Parathyroid adenoma (tissue), 2 donors: ENCODE data around the gene DNASE1L1.

ENCODE experiments used
- H2AFZ ChIP-seq: fragments of 300-600 bp; sonication (generic); one replicate; pipeline ENCODE4 v1.7.0; 2017; ENCODE audit warnings: antibody characterized with exemption, mild to moderate bottlenecking
- H3K27ac ChIP-seq: fragments of 300-600 bp; sonication (generic); one replicate; pipeline ENCODE4 v1.7.0; 2017
- H3K27me3 ChIP-seq: fragments of 300-600 bp; sonication (generic); one replicate; pipeline ENCODE4 v1.7.0; 2017; ENCODE audit warnings: low read length; ENCODE audit not compliant: control insufficient read depth, insufficient read depth
- H3K36me3 ChIP-seq: fragments of 300-600 bp; sonication (generic); one replicate; pipeline ENCODE4 v1.7.0; 2017; ENCODE audit warnings: low read length; ENCODE audit not compliant: control insufficient read depth, insufficient read depth
- H3K4me1 ChIP-seq: fragments of 300-600 bp; sonication (generic); one replicate; pipeline ENCODE4 v1.7.0; 2017; ENCODE audit warnings: control low read depth
- H3K4me2 ChIP-seq: fragments of 300-600 bp; sonication (generic); one replicate; pipeline ENCODE4 v1.7.0; 2017; ENCODE audit warnings: low read length
- H3K4me3 ChIP-seq: fragments of 300-600 bp; sonication (generic); one replicate; pipeline ENCODE4 v1.7.0; 2017; ENCODE audit warnings: low read depth, low read length
- H3K79me2 ChIP-seq: fragments of 300-600 bp; sonication (generic); one replicate; pipeline ENCODE4 v1.7.0; 2017; ENCODE audit warnings: control low read depth
- H3K9ac ChIP-seq: fragments of 300-600 bp; sonication (generic); one replicate; pipeline ENCODE4 v1.7.0; 2017; ENCODE audit warnings: mild to moderate bottlenecking
- H3K9me3 ChIP-seq: fragments of 300-600 bp; sonication (generic); one replicate; pipeline ENCODE4 v1.7.0; 2017; ENCODE audit warnings: low read length; ENCODE audit not compliant: control insufficient read depth
- CTCF ChIP-seq: fragments of 300-600 bp; sonication (generic); IDR thresholded peaks from one replicate; pipeline ENCODE4 v1.7.0; 2017; ENCODE audit warnings: antibody characterized with exemption, mild to moderate bottlenecking
- donor health status: primary hyperparathyroidism.

The DNASE1L1 gene

GRCh38 chrX:154433605-154434004 lies 24.6 kb upstream of the DNASE1L1 start:
- Histone ChIP-seq H3K36me3 (no peaks in the 10 kb centered on the region), H3K9ac (no peak overlapping the region), H3K79me2 (peaks cover 8% of the 10 kb centered on the region), H3K9me3 (no peaks in the 10 kb centered on the region), H3K4me1 (peaks cover 4% of the 10 kb centered on the region), H3K4me2 (no peak overlapping the region), H3K4me3 (no peak overlapping the region), H3K27me3 (no peaks in the 10 kb centered on the region), H2AFZ (no peak overlapping the region), H3K27ac (no peak overlapping the region)
- no peak for TF ChIP-seq CTCF

DNA sequence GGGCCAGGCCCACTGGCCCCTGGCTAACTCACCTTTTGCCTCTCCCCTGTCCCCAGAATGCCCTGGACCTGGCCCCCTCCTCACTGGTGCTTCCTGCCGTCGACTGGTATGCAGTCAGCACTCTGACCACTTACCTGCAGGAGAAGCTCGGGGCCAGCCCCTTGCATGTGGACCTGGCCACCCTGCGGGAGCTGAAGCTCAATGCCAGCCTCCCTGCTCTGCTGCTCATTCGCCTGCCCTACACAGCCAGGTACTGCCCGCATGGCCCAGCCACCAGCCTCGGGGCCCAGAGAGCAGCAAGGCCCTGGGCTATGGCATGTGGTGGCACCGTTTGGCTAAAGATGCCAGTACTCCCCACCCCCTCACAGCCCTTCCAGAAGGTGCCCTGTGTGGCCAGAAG lies 23.2 kb upstream of the DNASE1L1 start:
- H3K4me1 ChIP-seq = peaks cover 4% of the 10 kb centered on the region
- H3K27ac ChIP-seq = no peak overlapping the region
- no peak for TF ChIP-seq CTCF

GRCh38 chrX:154431341-154431740 lies 22.3 kb upstream of the DNASE1L1 start:
- Histone ChIP-seq H3K36me3 (no peaks in the 10 kb centered on the region), H3K79me2 (peaks cover 2% of the 10 kb centered on the region), H3K27ac (no peak overlapping the region), H3K4me2 (no peak overlapping the region), H3K4me1 (peaks cover 4% of the 10 kb centered on the region), H2AFZ (no peak overlapping the region), H3K9ac (no peak overlapping the region), H3K4me3 (no peak overlapping the region), H3K9me3 (no peaks in the 10 kb centered on the region), H3K27me3 (no peaks in the 10 kb centered on the region)
- no peak for TF ChIP-seq CTCF

More for the DNA sequence above, 23.2 kb upstream of the DNASE1L1 start:
- Histone ChIP-seq H2AFZ (no peak overlapping the region), H3K9ac (no peak overlapping the region), H3K4me3 (no peak overlapping the region), H3K79me2 (peaks cover 2% of the 10 kb centered on the region), H3K9me3 (no peaks in the 10 kb centered on the region), H3K27me3 (no peaks in the 10 kb centered on the region), H3K36me3 (no peaks in the 10 kb centered on the region), H3K4me2 (no peak overlapping the region)

DNA sequence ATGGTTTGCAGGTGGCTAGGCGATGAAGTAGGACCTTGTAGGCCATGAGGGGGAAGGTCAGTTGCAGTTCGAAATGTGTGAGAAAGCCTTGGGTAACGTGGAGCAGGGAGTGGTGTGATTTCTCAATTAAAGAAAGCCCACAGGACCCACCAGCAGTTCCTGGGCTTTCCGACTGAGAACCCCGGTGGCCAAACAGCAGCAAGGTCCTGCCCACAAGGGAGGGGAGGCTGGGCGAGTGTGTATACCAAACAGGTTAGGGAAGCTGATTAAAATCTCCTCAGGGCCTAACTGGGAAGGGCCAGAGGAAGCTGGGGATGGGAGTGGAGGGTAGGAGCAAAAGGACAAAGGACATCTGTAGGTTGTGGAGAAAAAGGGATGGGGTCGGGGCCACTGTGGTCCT lies 21.9 kb upstream of the DNASE1L1 start:
- peak overlapping the region; percentile 35 for H3K4me2 ChIP-seq
- H3K9ac ChIP-seq = no peak overlapping the region
- H3K27me3 ChIP-seq = no peaks in the 10 kb centered on the region
- H3K79me2 ChIP-seq = peaks cover 2% of the 10 kb centered on the region
- H3K4me3 ChIP-seq = no peak overlapping the region
- peaks cover 4% of the 10 kb centered on the region for H3K4me1 ChIP-seq
- no peaks in the 10 kb centered on the region for H3K9me3 ChIP-seq
- no peaks in the 10 kb centered on the region for H3K36me3 ChIP-seq
- H3K27ac ChIP-seq = no peak overlapping the region
- no peak overlapping the region for H2AFZ ChIP-seq
- no peak for TF ChIP-seq CTCF

GRCh38 chrX:154430479-154430878 lies 21.4 kb upstream of the DNASE1L1 start:
- H3K79me2 ChIP-seq = peaks cover 2% of the 10 kb centered on the region
- H3K4me3 ChIP-seq = no peak overlapping the region
- peaks cover 4% of the 10 kb centered on the region for H3K4me1 ChIP-seq
- H3K4me2 ChIP-seq = peak overlapping the region; percentile 35
- no peak overlapping the region for H3K27ac ChIP-seq
- no peak for TF ChIP-seq CTCF
- H3K27me3 ChIP-seq = no peaks in the 10 kb centered on the region
- H3K9ac ChIP-seq = no peak overlapping the region
- no peak overlapping the region for H2AFZ ChIP-seq
- no peaks in the 10 kb centered on the region for H3K9me3 ChIP-seq
- no peaks in the 10 kb centered on the region for H3K36me3 ChIP-seq
